HG03097 (cell line): ENCODE measurements around the gene LAMB4.

Source experiments
- ATAC-seq: cut with Tn5 transposase; IDR thresholded peaks from one replicate; pipeline ENCODE4 v1.9.1; 2021; ENCODE audit not compliant: unreplicated experiment, low FRiP score

The LAMB4 gene

GRCh38 chr7:108130261-108130660, at the start of gene LAMB4:
Gene LAMB4, minus strand, starts transcription at chr7:108130361. Its CDS starts 7,197 bp downstream, at chr7:108123164.
- ATAC-seq: no peak

GRCh38 chr7:108178398-108178797, 48.2 kb upstream of the LAMB4 start:
- no peak for ATAC-seq

- ATAC-seq: no peak
Observed at GRCh38 chr7:108171164-108171563, 41.0 kb upstream of the LAMB4 start.

- ATAC-seq: no peak
Observed at GRCh38 chr7:108170251-108170650, 40.1 kb upstream of the LAMB4 start.

GRCh38 chr7:108167460-108167859, 37.3 kb upstream of the LAMB4 start:
- no peak for ATAC-seq

- ATAC-seq: no peak
Observed at GRCh38 chr7:108166687-108167086, 36.5 kb upstream of the LAMB4 start.

- ATAC-seq: no peak
Observed at GRCh38 chr7:108165723-108166122, 35.6 kb upstream of the LAMB4 start.

GRCh38 chr7:108164946-108165345, 34.8 kb upstream of the LAMB4 start:
- ATAC-seq: no peak

GRCh38 chr7:108164342-108164741, 34.2 kb upstream of the LAMB4 start:
- no peak for ATAC-seq

GRCh38 chr7:108158776-108159175, 28.6 kb upstream of the LAMB4 start:
- ATAC-seq: no peak

- no peak for ATAC-seq
Observed at GRCh38 chr7:108157606-108158335, 27.6 kb upstream of the LAMB4 start.

- no peak for ATAC-seq
Observed at GRCh38 chr7:108156897-108157605, 26.9 kb upstream of the LAMB4 start.

GRCh38 chr7:108152198-108152597, 22.0 kb upstream of the LAMB4 start:
- no peak for ATAC-seq

- ATAC-seq: no peak
Observed at GRCh38 chr7:108149908-108150307, 19.7 kb upstream of the LAMB4 start.

- no peak for ATAC-seq
Observed at GRCh38 chr7:108149119-108149518, 19.0 kb upstream of the LAMB4 start.

- ATAC-seq: no peak
Observed at GRCh38 chr7:108147031-108147563, 16.9 kb upstream of the LAMB4 start.

GRCh38 chr7:108146070-108146842, 16.1 kb upstream of the LAMB4 start:
- ATAC-seq: no peak

GRCh38 chr7:108145401-108145800, 15.2 kb upstream of the LAMB4 start:
- ATAC-seq: no peak

GRCh38 chr7:108144931-108145330, 14.8 kb upstream of the LAMB4 start:
- no peak for ATAC-seq

GRCh38 chr7:108143658-108144420, 13.7 kb upstream of the LAMB4 start:
- no peak for ATAC-seq
